H1 (cell line): ENCODE results near the gene GFAP. TPM values are rescaled to one million over a fixed set of nuclear protein-coding genes. Genes with fewer than 3 reads are reported as not detected.

Experiments
- CTCF ChIA-PET: fragments of 300-600 bp; sonication (Branson Sonifier 250); formaldehyde crosslinking; loops from one replicate; lab custom pipeline; 2021; ENCODE audit not compliant: partially characterized antibody; lab: Charles Lee
- POLR2A ChIA-PET: fragments of 300-600 bp; sonication (Branson Sonifier 250); formaldehyde crosslinking; loops from one replicate; lab custom pipeline; 2021; ENCODE audit warnings: inconsistent platforms; ENCODE audit not compliant: partially characterized antibody; lab: Charles Lee
- DNase-seq, 2 experiments: peaks; one replicate each; pipeline versions ENCODE4 v3.0.0 to v3.0.0-alpha.2; 2010 to 2022; ENCODE audit warnings: low spot score in 2 of 2, low read depth in 1 of 2, mixed read lengths in 1 of 2
- FAIRE-seq: peaks from 2 replicates; lab custom pipeline; 2011; peaks lifted over from hg19 to GRCh38; lab: Jason Lieb, UNC
- H2AFZ ChIP-seq: 2 replicates; pipeline ENCODE4 v1.8.1; 2012; ENCODE audit warnings: low read length, inconsistent platforms
- H2AK5ac ChIP-seq: 2 replicates; pipeline ENCODE4 v1.6.1; 2013; ENCODE audit warnings: low read depth, low read length
- H2BK120ac ChIP-seq: replicated peaks from 2 replicates; pipeline ENCODE3; 2013; ENCODE audit warnings: low read depth, low read length, inconsistent platforms
- H2BK12ac ChIP-seq: 2 replicates; pipeline ENCODE4 v1.6.1; 2013; ENCODE audit warnings: low read depth, low read length
- H2BK15ac ChIP-seq: 2 replicates; pipeline ENCODE4 v1.6.1; 2013; ENCODE audit warnings: low read length
- H2BK20ac ChIP-seq: 2 replicates; pipeline ENCODE4 v1.6.1; 2013; ENCODE audit warnings: low read length
- H2BK5ac ChIP-seq: 2 replicates; pipeline ENCODE4 v1.6.1; 2013; ENCODE audit warnings: low read depth, low read length
- H3K14ac ChIP-seq: 2 replicates; pipeline ENCODE4 v1.6.1; 2013; ENCODE audit warnings: inconsistent platforms; ENCODE audit not compliant: insufficient read length
- H3K18ac ChIP-seq: 2 replicates; pipeline ENCODE4 v1.6.1; 2013; ENCODE audit warnings: low read length; ENCODE audit errors: extremely low read depth
- H3K23ac ChIP-seq: 2 replicates; pipeline ENCODE4 v1.6.1; 2013; ENCODE audit warnings: inconsistent platforms; ENCODE audit not compliant: insufficient read length
- H3K23me2 ChIP-seq: 2 replicates; pipeline ENCODE4 v1.6.1; 2013; ENCODE audit warnings: low read depth, low read length
- H3K27ac ChIP-seq: 2 replicates; pipeline ENCODE4 v1.6.1; 2011; ENCODE audit warnings: low read depth, low read length, inconsistent platforms
- H3K27me3 ChIP-seq, 4 experiments: replicated peaks in 1 of 4; 1 replicate in 1 of 4; 2 replicates in 3 of 4; pipeline versions ENCODE4 v1.6.1 to v1.8.1; 2011 to 2013; ENCODE audit warnings: low read length in 3 of 4, mild to moderate bottlenecking in 3 of 4, inconsistent platforms in 2 of 4, mixed read lengths in 2 of 4, moderate library complexity in 1 of 4; ENCODE audit not compliant: control insufficient read depth in 3 of 4, insufficient read depth in 3 of 4; ENCODE audit errors: extremely low read depth in 1 of 4
- H3K36me3 ChIP-seq, 4 experiments: 2 replicates each; pipeline versions ENCODE4 v1.6.1 to v1.8.1; 2011 to 2013; ENCODE audit warnings: mild to moderate bottlenecking in 4 of 4, low read length in 3 of 4, moderate library complexity in 2 of 4, control low read depth in 1 of 4, inconsistent platforms in 1 of 4; ENCODE audit not compliant: insufficient read depth in 4 of 4, control insufficient read depth in 2 of 4
- H3K4ac ChIP-seq: replicated peaks from 2 replicates; pipeline ENCODE3; 2013; ENCODE audit warnings: low read length, low read depth, mixed read lengths, inconsistent platforms; ENCODE audit not compliant: insufficient read length
- H3K4me1 ChIP-seq, 4 experiments: replicated peaks in 1 of 4; 1 replicate in 1 of 4; 2 replicates in 3 of 4; pipeline versions ENCODE4 v1.6.1 to v1.8.1; 2011 to 2013; ENCODE audit warnings: low read length in 3 of 4, inconsistent platforms in 2 of 4, mixed read lengths in 1 of 4; ENCODE audit not compliant: insufficient read depth in 4 of 4, control insufficient read depth in 3 of 4
- H3K4me2 ChIP-seq, 2 experiments: 2 replicates each; pipeline versions ENCODE4 v1.6.1 to v1.8.1; 2011 to 2013; ENCODE audit warnings: low read depth in 2 of 2, low read length in 2 of 2, control low read depth in 1 of 2, inconsistent platforms in 1 of 2, mild to moderate bottlenecking in 1 of 2; ENCODE audit not compliant: insufficient read depth in 1 of 2
- H3K4me3 ChIP-seq, 4 experiments: fragments of 200-600, 300-600 bp in 1 of 4; sonication (generic), shearing (Covaris generic), sonication (Bioruptor Twin) in 1 of 4; 2 replicates each; pipeline versions ENCODE4 v1.5.1 to v1.8.1; 2011 to 2016; ENCODE audit warnings: low read length in 4 of 4, low read depth in 3 of 4, control low read depth in 2 of 4, inconsistent platforms in 2 of 4, mild to moderate bottlenecking in 2 of 4, mixed read lengths in 1 of 4, moderate library complexity in 1 of 4; ENCODE audit not compliant: insufficient read depth in 2 of 4; ENCODE audit errors: extremely low read depth in 1 of 4
- H3K56ac ChIP-seq: replicated peaks from 2 replicates; pipeline ENCODE3; 2013; ENCODE audit warnings: low read depth, mild to moderate bottlenecking, mixed read lengths, low read length, inconsistent platforms; ENCODE audit not compliant: insufficient read length
- H3K79me1 ChIP-seq: 2 replicates; pipeline ENCODE4 v1.6.1; 2013; ENCODE audit warnings: low read depth, low read length, control low read depth
- H3K79me2 ChIP-seq, 2 experiments: 2 replicates each; pipeline versions ENCODE4 v1.6.1 to v1.8.1; 2012 to 2013; ENCODE audit warnings: low read length in 2 of 2, mild to moderate bottlenecking in 2 of 2, inconsistent platforms in 1 of 2; ENCODE audit not compliant: insufficient read depth in 2 of 2, control insufficient read depth in 1 of 2
- H3K9ac ChIP-seq, 4 experiments: replicated peaks in 1 of 4; 1 replicate in 1 of 4; 2 replicates in 3 of 4; pipeline versions ENCODE4 v1.6.1 to v1.8.1; 2011 to 2013; ENCODE audit warnings: low read depth in 3 of 4, low read length in 3 of 4, control low read depth in 2 of 4, mild to moderate bottlenecking in 2 of 4, moderate library complexity in 2 of 4, inconsistent platforms in 1 of 4; ENCODE audit errors: extremely low read depth in 1 of 4
- H3K9me3 ChIP-seq, 2 experiments: 2 replicates each; pipeline versions ENCODE4 v1.6.1 to v1.8.1; 2012 to 2013; ENCODE audit warnings: mild to moderate bottlenecking in 2 of 2, moderate library complexity in 2 of 2, control low read depth in 1 of 2, inconsistent platforms in 1 of 2, low read depth in 1 of 2, low read length in 1 of 2, mixed read lengths in 1 of 2; ENCODE audit not compliant: insufficient read depth in 2 of 2
- H4K20me1 ChIP-seq, 2 experiments: replicated peaks in 1 of 2; 2 replicates each; pipeline versions ENCODE3 to v1.8.1; 2011 to 2013; ENCODE audit warnings: inconsistent platforms in 2 of 2, low read length in 2 of 2, mild to moderate bottlenecking in 1 of 2; ENCODE audit not compliant: insufficient read depth in 2 of 2, control insufficient read depth in 1 of 2
- H4K5ac ChIP-seq: 2 replicates; pipeline ENCODE4 v1.6.1; 2013; ENCODE audit warnings: low read length, low read depth, mixed read lengths, inconsistent platforms; ENCODE audit not compliant: insufficient read length
- H4K8ac ChIP-seq: 2 replicates; pipeline ENCODE4 v1.8.0; 2013; ENCODE audit warnings: mild to moderate bottlenecking, moderate library complexity, low read length, inconsistent platforms; ENCODE audit not compliant: insufficient read depth; ENCODE audit errors: extremely low read depth
- H4K91ac ChIP-seq: replicated peaks from 2 replicates; pipeline ENCODE3; 2013; ENCODE audit warnings: low read length, mixed read lengths, inconsistent platforms; ENCODE audit not compliant: insufficient read length
- BCL11A ChIP-seq, 2 experiments: IDR thresholded peaks; one replicate each; pipeline ENCODE4 v1.6.1; 2011; ENCODE audit warnings: low read depth in 2 of 2, low read length in 2 of 2, mild to moderate bottlenecking in 2 of 2
- TEAD4 ChIP-seq: IDR thresholded peaks from 2 replicates; pipeline ENCODE4 v1.6.1; 2012; ENCODE audit warnings: low read depth, low read length, inconsistent platforms, mixed read lengths
- WGBS, 2 experiments: shearing (Covaris generic) in 1 of 2; methylation state at CpG; one replicate each; pipeline versions ENCODE4 v1.1.6 to v1.1.7; 2013 to 2015; ENCODE audit warnings: low lambda C conversion rate in 2 of 2, mixed read lengths in 2 of 2, inconsistent platforms in 1 of 2, low coverage in 1 of 2, missing lambda C conversion rate in 1 of 2; ENCODE audit not compliant: insufficient replicate concordance in 2 of 2, insufficient coverage in 1 of 2, insufficient read length in 1 of 2; ENCODE audit errors: extremely low coverage in 1 of 2, missing lambda C conversion rate in 1 of 2; 5-methylcytosine and 5-hydroxymethylcytosine counted together
- polyA plus RNA-seq, 7 experiments: library from polyadenylated mRNA; depleted of rRNA in 3 of 7; stranded (reverse) in 5 of 7; unstranded in 2 of 7; fragments of >200 nt in 5 of 7; fragments of 200-250 nt in 2 of 7; gene quantifications; 1 replicate in 5 of 7; 2 replicates in 1 of 7; 4 replicates in 1 of 7; pipeline versions ENCODE4 v1.2.1 to v1.2.3, GENCODE V29; 2011 to 2013; ENCODE audit warnings: missing spikeins in 2 of 7, mixed read lengths in 2 of 7
- total RNA-seq: library from RNA; stranded (reverse); fragmentation: NEBNext Ultra II Directional; extraction: Animal tissue kit (Norgen Biotek cat#: 25700); gene quantifications from 2 replicates; pipeline ENCODE4 v1.2.1, GENCODE V29; 2021

The GFAP gene
- total and polyA plus RNA-seq, 2 of the 8 experiments (the other 6 are each of a cell fraction or from before 2014, with no cell fraction given) = 1.3 to 1.5 TPM

DNA sequence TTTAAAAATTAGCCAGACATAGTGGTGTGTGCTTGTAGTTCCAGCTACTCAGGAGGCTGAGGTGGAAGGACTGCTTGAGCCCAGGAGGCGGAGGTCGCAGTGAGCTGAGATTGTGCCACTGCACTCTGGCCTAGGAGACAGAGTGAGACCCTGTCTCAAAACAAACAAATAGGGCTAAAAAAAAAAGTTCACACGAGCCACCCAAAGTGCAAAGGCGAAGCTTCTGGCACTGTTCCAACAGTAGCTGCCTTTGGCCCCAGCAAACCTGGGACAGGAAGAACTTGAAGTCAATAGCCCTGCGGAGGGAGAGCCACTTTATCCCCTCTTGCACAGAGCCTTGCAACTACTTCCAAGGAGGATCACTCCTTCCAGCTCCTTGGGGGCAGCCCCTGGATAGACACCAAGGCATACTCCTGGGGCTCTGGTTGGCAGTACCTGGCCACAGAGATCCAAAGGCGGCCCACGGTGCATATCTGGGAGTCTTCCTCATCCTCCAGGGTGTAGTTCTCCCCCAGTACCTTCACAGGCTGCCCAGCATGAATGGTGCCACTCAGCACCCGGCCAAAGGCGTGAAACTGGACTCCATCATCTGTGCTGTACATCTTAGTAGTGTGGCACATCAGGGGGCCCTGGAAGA, 52.9 kb downstream of the GFAP start:
- no peak overlapping the region for H4K8ac ChIP-seq
- no peaks in the 10 kb centered on the region for H3K79me2 ChIP-seq
- H3K4ac ChIP-seq = no peak overlapping the region
- H3K14ac ChIP-seq = no peak overlapping the region
- H3K36me3 ChIP-seq = peaks cover 34 to 72% (median 50%) of the 10 kb centered on the region in 4 experiments
- 92% methylated on average over 9 of the region's 9 CpGs; no CpG with 5 or more reads in 1 of the 2 experiments for WGBS, 2 experiments
- H3K23ac ChIP-seq = no peak overlapping the region
- FAIRE-seq = no peak
- no peak overlapping the region for H2BK20ac ChIP-seq
- H3K9ac ChIP-seq = no peak overlapping the region
- POLR2A ChIA-PET = interaction anchor here (0.6 to 5.0 kb wide), 3 partner anchors 10 to 14 kb away, joined by 3 to 15 read pairs (median 4); partner anchors contain the start of gene HIGD1B
- H3K4me3 ChIP-seq = no peak overlapping the region
- no peak overlapping the region for H2BK15ac ChIP-seq
- H3K18ac ChIP-seq = no peak overlapping the region
- H3K9me3 ChIP-seq = no peaks in the 10 kb centered on the region
- CTCF ChIA-PET = interaction anchor here (0.7 to 28.4 kb wide), 7 partner anchors 10 to 493 kb away, joined by 3 to 577 read pairs (median 38); partner anchors contain the start of gene HIGD1B
- no peak overlapping the region for H4K91ac ChIP-seq
- H2BK12ac ChIP-seq = no peak overlapping the region
- no peak overlapping the region for H2BK5ac ChIP-seq
- H3K27me3 ChIP-seq = no peaks in the 10 kb centered on the region
- no peak overlapping the region for H2BK120ac ChIP-seq
- no peaks in the 10 kb centered on the region for H3K4me1 ChIP-seq
- H4K20me1 ChIP-seq = peaks cover 0 to 2% of the 10 kb centered on the region in 2 experiments
- no peak overlapping the region for H4K5ac ChIP-seq
- H3K27ac ChIP-seq = no peak overlapping the region
- no peak overlapping the region for H3K56ac ChIP-seq
- H3K4me2 ChIP-seq = no peak overlapping the region
- H2AFZ ChIP-seq = no peak overlapping the region
- DNase-seq = no peak
- H2AK5ac ChIP-seq = no peak overlapping the region
- no peaks in the 10 kb centered on the region for H3K23me2 ChIP-seq
- H3K79me1 ChIP-seq = no peaks in the 10 kb centered on the region; the same call in 1 of the 2 replicates
- TF ChIP-seq BCL11A (IDR thresholded peaks at IDR 0.05; ENCODE audit: low read depth in 2 of 2, low read length in 2 of 2) (no peak), TEAD4 (no peak)
